HEK293 (cell line): Measurements from ENCODE around the gene CIDEA.

Experiments
- PRDM4 ChIP-seq: fragments of 450-650 bp; formaldehyde crosslinking; IDR thresholded peaks from 2 replicates; pipeline ENCODE4 v1.5.1; 2017; ENCODE audit warnings: missing biosample characterization, missing genetic modification characterization
- TCF7L2 ChIP-seq: IDR thresholded peaks from 2 replicates; pipeline ENCODE4 v1.6.1; 2011; ENCODE audit warnings: low read depth, mild to moderate bottlenecking, inconsistent platforms, low read length, moderate library complexity, borderline replicate concordance
- TSHZ1 ChIP-seq: fragments of 450-650 bp; formaldehyde crosslinking; IDR thresholded peaks from 2 replicates; pipeline ENCODE4 v1.5.1; 2016; ENCODE audit warnings: missing biosample characterization, missing genetic modification characterization, borderline replicate concordance
- ZBTB48 ChIP-seq: fragments of 450-650 bp; formaldehyde crosslinking; IDR thresholded peaks from 2 replicates; pipeline ENCODE4 v1.5.1; 2016; ENCODE audit warnings: missing biosample characterization, missing genetic modification characterization
- ZNF155 ChIP-seq: fragments of 450-650 bp; formaldehyde crosslinking; IDR thresholded peaks from 2 replicates; pipeline ENCODE4 v1.5.1; 2016; ENCODE audit warnings: missing biosample characterization, missing genetic modification characterization
- ZNF239 ChIP-seq: fragments of 450-650 bp; formaldehyde crosslinking; IDR thresholded peaks from 2 replicates; pipeline ENCODE4 v1.5.1; 2016; ENCODE audit warnings: missing biosample characterization, missing genetic modification characterization
- ZNF292 ChIP-seq: fragments of 450-650 bp; formaldehyde crosslinking; IDR thresholded peaks from 2 replicates; pipeline ENCODE4 v1.5.1; 2016; ENCODE audit warnings: low read depth, missing biosample characterization, missing genetic modification characterization, borderline replicate concordance
- ZNF391 ChIP-seq: fragments of 450-650 bp; formaldehyde crosslinking; IDR thresholded peaks from 2 replicates; pipeline ENCODE4 v1.5.1; 2016; ENCODE audit warnings: low read depth, missing biosample characterization, missing genetic modification characterization, borderline replicate concordance
- ZNF776 ChIP-seq: fragments of 450-650 bp; formaldehyde crosslinking; IDR thresholded peaks from 2 replicates; pipeline ENCODE4 v1.5.0; 2017; ENCODE audit warnings: missing biosample characterization, missing genetic modification characterization, borderline replicate concordance
- ZNF830 ChIP-seq: fragments of 450-650 bp; IDR thresholded peaks from 2 replicates; pipeline ENCODE4 v1.5.0; 2018; ENCODE audit warnings: missing biosample characterization, missing genetic modification characterization, low read depth, mild to moderate bottlenecking, moderate library complexity
- TF ChIP-seq, protein P1 (sequence below): fragments of 450-650 bp; formaldehyde crosslinking; IDR thresholded peaks from 2 replicates; pipeline ENCODE4 v1.5.1; 2016; ENCODE audit warnings: missing biosample characterization, missing genetic modification characterization
- TF ChIP-seq, protein P2 (sequence below): sonication (generic); formaldehyde crosslinking; IDR thresholded peaks from 2 replicates; pipeline ENCODE4 v1.8.1; 2022; ENCODE audit warnings: mild to moderate bottlenecking, moderate library complexity, missing genetic modification reagents

DNA sequence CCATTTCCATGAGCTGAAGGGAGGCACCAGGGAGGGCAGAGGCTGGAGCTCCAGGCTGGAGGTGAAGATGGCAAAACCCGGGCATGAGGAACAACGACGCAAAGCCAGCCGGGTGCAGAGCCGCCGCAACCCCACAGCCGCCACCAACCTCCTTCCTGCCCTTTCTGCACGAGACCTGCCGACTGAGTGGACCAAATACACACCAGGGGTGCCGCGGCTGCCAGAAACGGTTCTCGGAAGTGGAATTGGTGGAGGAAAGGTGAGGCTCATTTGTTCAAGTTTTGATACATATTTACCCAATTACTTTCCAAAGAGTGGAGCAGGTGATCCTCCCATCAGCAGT lies 8.4 kb upstream of the CIDEA start:
- TF ChIP-seq, protein P1, sequence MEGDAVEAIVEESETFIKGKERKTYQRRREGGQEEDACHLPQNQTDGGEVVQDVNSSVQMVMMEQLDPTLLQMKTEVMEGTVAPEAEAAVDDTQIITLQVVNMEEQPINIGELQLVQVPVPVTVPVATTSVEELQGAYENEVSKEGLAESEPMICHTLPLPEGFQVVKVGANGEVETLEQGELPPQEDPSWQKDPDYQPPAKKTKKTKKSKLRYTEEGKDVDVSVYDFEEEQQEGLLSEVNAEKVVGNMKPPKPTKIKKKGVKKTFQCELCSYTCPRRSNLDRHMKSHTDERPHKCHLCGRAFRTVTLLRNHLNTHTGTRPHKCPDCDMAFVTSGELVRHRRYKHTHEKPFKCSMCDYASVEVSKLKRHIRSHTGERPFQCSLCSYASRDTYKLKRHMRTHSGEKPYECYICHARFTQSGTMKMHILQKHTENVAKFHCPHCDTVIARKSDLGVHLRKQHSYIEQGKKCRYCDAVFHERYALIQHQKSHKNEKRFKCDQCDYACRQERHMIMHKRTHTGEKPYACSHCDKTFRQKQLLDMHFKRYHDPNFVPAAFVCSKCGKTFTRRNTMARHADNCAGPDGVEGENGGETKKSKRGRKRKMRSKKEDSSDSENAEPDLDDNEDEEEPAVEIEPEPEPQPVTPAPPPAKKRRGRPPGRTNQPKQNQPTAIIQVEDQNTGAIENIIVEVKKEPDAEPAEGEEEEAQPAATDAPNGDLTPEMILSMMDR (tag by site-specific recombination): no peak
- no peak for TF ChIP-seq TCF7L2
- no peak for TF ChIP-seq PRDM4 (tag by site-specific recombination)
- TF ChIP-seq, protein P2, sequence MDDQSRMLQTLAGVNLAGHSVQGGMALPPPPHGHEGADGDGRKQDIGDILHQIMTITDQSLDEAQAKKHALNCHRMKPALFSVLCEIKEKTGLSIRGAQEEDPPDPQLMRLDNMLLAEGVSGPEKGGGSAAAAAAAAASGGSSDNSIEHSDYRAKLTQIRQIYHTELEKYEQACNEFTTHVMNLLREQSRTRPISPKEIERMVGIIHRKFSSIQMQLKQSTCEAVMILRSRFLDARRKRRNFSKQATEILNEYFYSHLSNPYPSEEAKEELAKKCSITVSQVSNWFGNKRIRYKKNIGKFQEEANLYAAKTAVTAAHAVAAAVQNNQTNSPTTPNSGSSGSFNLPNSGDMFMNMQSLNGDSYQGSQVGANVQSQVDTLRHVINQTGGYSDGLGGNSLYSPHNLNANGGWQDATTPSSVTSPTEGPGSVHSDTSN: no peak
- TF ChIP-seq ZNF830 (tag by site-specific recombination): no peak
- TF ChIP-seq TSHZ1 (tag by site-specific recombination): no peak
- TF ChIP-seq ZNF292 (tag by site-specific recombination): no peak
- no peak for TF ChIP-seq ZNF391 (tag by site-specific recombination)
- TF ChIP-seq ZNF239 (tag by site-specific recombination): no peak
- no peak for TF ChIP-seq ZNF776 (tag by site-specific recombination)
- TF ChIP-seq ZNF155 (tag by site-specific recombination): no peak
- TF ChIP-seq ZBTB48 (tag by site-specific recombination): no peak
